OCI-LY7 (cell line): ENCODE data around the gene PDK2.

Experiments
- CTCF ChIP-seq: fragments of 200-600 bp; sonication (generic); conservative IDR thresholded peaks from 2 replicates; pipeline ENCODE4 v1.5.1; 2014; ENCODE audit warnings: mild to moderate bottlenecking, antibody characterized with exemption, low read length, moderate library complexity, mixed read lengths
- EZH2phosphoT487 ChIP-seq: fragments of 200-600 bp; sonication (generic); IDR thresholded peaks from 2 replicates; pipeline ENCODE4 v1.6.1; 2018; ENCODE audit warnings: low read depth, borderline replicate concordance, mild to moderate bottlenecking, mixed run types, antibody characterized with exemption, low read length, moderate library complexity, mixed read lengths

- TF ChIP-seq CTCF (no peak), EZH2phosphoT487 (no peak)
Measured at GRCh38 chr17:50096092-50096491, 941 bp downstream of the PDK2 start.
